Sigmoid colon (tissue), 4 donors: Measurements from ENCODE around the gene CCDC200.

ENCODE experiments used
- EP300 ChIP-seq, 4 donors: sonication (generic); formaldehyde crosslinking; IDR thresholded peaks; one replicate each; pipeline ENCODE4 v1.6.1; 2017; ENCODE audit warnings: antibody characterized with exemption in 4 of 4
- POLR2A ChIP-seq, 2 donors: fragments of 450-650 bp; IDR thresholded peaks; one replicate each; pipeline ENCODE4 v1.6.1; 2016; ENCODE audit warnings: antibody characterized with exemption in 2 of 2, mild to moderate bottlenecking in 2 of 2, moderate library complexity in 2 of 2
- POLR2AphosphoS5 ChIP-seq, 4 donors: sonication (generic); formaldehyde crosslinking; IDR thresholded peaks; one replicate each; pipeline ENCODE4 v1.6.1; 2017; ENCODE audit warnings: antibody characterized with exemption in 4 of 4

DNA sequence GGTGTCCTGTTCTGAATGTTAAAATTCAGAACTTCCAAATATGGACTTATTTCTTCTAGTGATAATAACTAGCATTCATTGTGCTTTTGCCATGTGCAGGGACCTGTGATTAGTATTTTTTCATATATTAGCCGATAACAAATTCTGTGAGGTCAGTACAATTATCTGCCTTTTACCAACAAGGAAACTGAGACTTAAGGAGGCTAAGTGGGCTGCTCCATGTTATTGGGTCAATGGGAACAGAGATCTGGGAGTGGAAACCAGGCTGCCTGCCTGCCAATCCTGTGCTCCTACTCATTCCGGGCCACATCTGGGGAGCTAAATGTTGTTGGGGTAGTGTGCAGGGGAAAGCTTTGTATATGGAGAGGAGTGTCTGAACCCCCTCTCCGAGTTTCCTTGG, 13.1 kb downstream of the CCDC200 start:
- TF ChIP-seq POLR2A (IDR thresholded peaks at IDR 0.05) (no peak), POLR2AphosphoS5 (IDR thresholded peaks at IDR 0.05) (no peak), EP300 (IDR thresholded peaks at IDR 0.05) (no peak)
